ENCODE results near the gene GAPDHS. TPM values are rescaled to one million over a fixed set of nuclear protein-coding genes. Genes with fewer than 3 reads are reported as not detected.

GAPDHS gene
- total RNA-seq, 1 donor from 2014 or later, result not detected

DNA sequence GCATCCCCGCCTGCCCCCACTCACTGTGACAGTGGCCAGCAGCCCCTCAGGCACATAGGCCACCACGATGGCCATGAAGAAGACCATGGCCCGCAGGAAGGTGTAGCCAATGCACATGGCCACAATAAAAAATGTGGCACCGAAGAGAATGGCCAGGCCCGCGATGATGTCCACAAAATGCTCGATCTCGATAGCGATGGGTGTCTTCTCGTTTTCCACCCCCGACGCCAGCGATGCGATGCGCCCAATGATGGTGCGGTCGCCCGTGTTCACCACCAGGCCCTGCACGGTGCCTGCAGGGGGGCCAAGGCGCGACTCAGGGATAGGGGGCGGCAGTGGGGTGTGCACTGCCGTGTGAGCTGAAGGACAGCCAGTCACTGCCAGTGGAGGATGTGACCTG lies 26.5 kb downstream of the GAPDHS start:
- H3K27ac ChIP-seq, result no peak overlapping the region
- H3K4me1 ChIP-seq, result peaks cover 0 to 6% of the 10 kb centered on the region in 2 donors
- no peak for DNase-seq (ENCODE audit: low spot score in 2 of 2)
- H3K4me3 ChIP-seq, result no peak overlapping the region
- H3K9me3 ChIP-seq, result no peaks in the 10 kb centered on the region
- intact Hi-C loops (cut with DNase I), result no loop called here
- no peaks in the 10 kb centered on the region for H3K36me3 ChIP-seq
- H3K27me3 ChIP-seq, result peaks cover 9% of the 10 kb centered on the region
- TF ChIP-seq, protein P1, sequence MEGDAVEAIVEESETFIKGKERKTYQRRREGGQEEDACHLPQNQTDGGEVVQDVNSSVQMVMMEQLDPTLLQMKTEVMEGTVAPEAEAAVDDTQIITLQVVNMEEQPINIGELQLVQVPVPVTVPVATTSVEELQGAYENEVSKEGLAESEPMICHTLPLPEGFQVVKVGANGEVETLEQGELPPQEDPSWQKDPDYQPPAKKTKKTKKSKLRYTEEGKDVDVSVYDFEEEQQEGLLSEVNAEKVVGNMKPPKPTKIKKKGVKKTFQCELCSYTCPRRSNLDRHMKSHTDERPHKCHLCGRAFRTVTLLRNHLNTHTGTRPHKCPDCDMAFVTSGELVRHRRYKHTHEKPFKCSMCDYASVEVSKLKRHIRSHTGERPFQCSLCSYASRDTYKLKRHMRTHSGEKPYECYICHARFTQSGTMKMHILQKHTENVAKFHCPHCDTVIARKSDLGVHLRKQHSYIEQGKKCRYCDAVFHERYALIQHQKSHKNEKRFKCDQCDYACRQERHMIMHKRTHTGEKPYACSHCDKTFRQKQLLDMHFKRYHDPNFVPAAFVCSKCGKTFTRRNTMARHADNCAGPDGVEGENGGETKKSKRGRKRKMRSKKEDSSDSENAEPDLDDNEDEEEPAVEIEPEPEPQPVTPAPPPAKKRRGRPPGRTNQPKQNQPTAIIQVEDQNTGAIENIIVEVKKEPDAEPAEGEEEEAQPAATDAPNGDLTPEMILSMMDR (IDR thresholded peaks at IDR 0.05), result no peak

- H3K9me3 ChIP-seq, result no peaks in the 10 kb centered on the region
- intact Hi-C loops (cut with DNase I), result no loop called here
- no peak for DNase-seq (ENCODE audit: low spot score in 2 of 2)
- no peaks in the 10 kb centered on the region for H3K36me3 ChIP-seq
- H3K27me3 ChIP-seq, result peaks cover 9% of the 10 kb centered on the region
- no peak overlapping the region for H3K27ac ChIP-seq
- peaks cover 0 to 6% of the 10 kb centered on the region in 2 donors for H3K4me1 ChIP-seq
- H3K4me3 ChIP-seq, result no peak overlapping the region
- TF ChIP-seq, protein P1 (IDR thresholded peaks at IDR 0.05), result no peak
Measured at GRCh38 chr19:35560271-35560670, 27.0 kb downstream of the GAPDHS start.

- no peak for DNase-seq (ENCODE audit: low spot score in 2 of 2)
- Histone ChIP-seq H3K27ac (no peak overlapping the region), H3K27me3 (peaks cover 9% of the 10 kb centered on the region), H3K9me3 (no peaks in the 10 kb centered on the region), H3K4me3 (no peak overlapping the region), H3K4me1 (peaks cover 0 to 6% of the 10 kb centered on the region in 2 donors), H3K36me3 (no peaks in the 10 kb centered on the region)
- TF ChIP-seq, protein P1 (IDR thresholded peaks at IDR 0.05), result no peak
- intact Hi-C loops (cut with DNase I), result no loop called here
Measured at GRCh38 chr19:35560677-35561076, 27.4 kb downstream of the GAPDHS start.

GRCh38 chr19:35561436-35561835 lies 28.2 kb downstream of the GAPDHS start:
- Histone ChIP-seq H3K9me3 (no peaks in the 10 kb centered on the region), H3K4me1 (peaks cover 0 to 6% of the 10 kb centered on the region in 2 donors), H3K27ac (no peak overlapping the region), H3K4me3 (no peak overlapping the region), H3K36me3 (no peaks in the 10 kb centered on the region), H3K27me3 (peaks cover 9% of the 10 kb centered on the region)
- peak in 1 of 2 donors; percentile 28 for DNase-seq (ENCODE audit: low spot score in 2 of 2)
- TF ChIP-seq, protein P1 (IDR thresholded peaks at IDR 0.05), result no peak
- intact Hi-C loops (cut with DNase I), result no loop called here

- intact Hi-C loops (cut with DNase I), result no loop called here
- TF ChIP-seq, protein P1 (IDR thresholded peaks at IDR 0.05), result no peak
- DNase-seq (ENCODE audit: low spot score in 2 of 2), result no peak
Measured at GRCh38 chr19:35562336-35562735, 29.1 kb downstream of the GAPDHS start.

DNA sequence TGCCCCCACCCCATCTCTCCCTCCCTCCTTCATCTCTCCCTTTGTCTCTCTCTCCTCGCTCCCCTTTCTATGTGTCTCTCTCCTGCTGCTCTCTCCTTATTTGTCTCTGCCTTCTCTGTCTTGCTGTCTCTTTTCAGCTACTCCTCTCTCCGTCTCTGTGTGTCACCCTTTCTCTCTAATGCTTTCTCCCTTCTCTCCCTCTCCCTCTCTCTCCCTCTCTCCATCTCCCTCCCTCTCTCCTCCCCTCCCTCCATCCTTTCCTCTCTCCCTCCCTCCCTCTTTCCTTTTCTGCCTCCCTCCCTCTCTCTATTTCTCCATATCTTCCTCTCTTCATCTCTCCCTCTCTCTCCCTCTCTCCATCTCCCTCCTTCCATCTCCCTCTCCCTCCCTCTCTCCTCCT lies 29.5 kb downstream of the GAPDHS start:
- intact Hi-C loops (cut with DNase I), result no loop called here
- Histone ChIP-seq H3K27me3 (peaks cover 5% of the 10 kb centered on the region), H3K27ac (no peak overlapping the region), H3K36me3 (no peaks in the 10 kb centered on the region), H3K4me1 (peaks cover 0 to 3% of the 10 kb centered on the region in 2 donors), H3K4me3 (no peak overlapping the region), H3K9me3 (no peaks in the 10 kb centered on the region)
- TF ChIP-seq, protein P1 (IDR thresholded peaks at IDR 0.05), result no peak
- DNase-seq (ENCODE audit: low spot score in 2 of 2), result no peak

More at GRCh38 chr19:35562336-35562735, 29.1 kb downstream of the GAPDHS start:
- H3K4me1 ChIP-seq, result peaks cover 0 to 6% of the 10 kb centered on the region in 2 donors
- no peaks in the 10 kb centered on the region for H3K9me3 ChIP-seq
- no peaks in the 10 kb centered on the region for H3K36me3 ChIP-seq
- no peak overlapping the region for H3K27ac ChIP-seq
- no peak overlapping the region for H3K4me3 ChIP-seq
- H3K27me3 ChIP-seq, result peaks cover 9% of the 10 kb centered on the region
